ENCODE results near the gene CASP4.

Gene CASP4

GRCh38 chr11:104899226-104899625, 69.1 kb downstream of the CASP4 start:
- no peak for DNase-seq (ENCODE audit: low read depth)
- no peak overlapping the region for H3K4me3 ChIP-seq (ENCODE audit: low read depth, low read length)

GRCh38 chr11:104898685-104899013, 69.7 kb downstream of the CASP4 start:
- DNase-seq (ENCODE audit: low read depth) = no peak
- H3K4me3 ChIP-seq (ENCODE audit: low read depth, low read length) = no peak overlapping the region

GRCh38 chr11:104897891-104898684, 70.3 kb downstream of the CASP4 start, which contains the start of gene CASP12:
TSS of gene CASP12 (minus strand) at chr11:104898460.
- DNase-seq (ENCODE audit: low read depth) = no peak
- no peak within 1 kb of the TSS for H3K4me3 ChIP-seq (ENCODE audit: low read depth, low read length)

- H3K4me3 ChIP-seq (ENCODE audit: low read depth, low read length) = no peak overlapping the region
- peak; percentile 45 for DNase-seq (ENCODE audit: low read depth)
These were observed 72.7 kb downstream of the CASP4 start for GRCh38 chr11:104895634-104896033.

- H3K4me3 ChIP-seq (ENCODE audit: low read depth, low read length) = no peak overlapping the region
- DNase-seq (ENCODE audit: low read depth) = no peak
These were observed 74.5 kb downstream of the CASP4 start for GRCh38 chr11:104893876-104894275.
